HepG2 (cell line): ENCODE results near the gene POLR1H. TPM values are rescaled to one million over a fixed set of nuclear protein-coding genes. Genes with fewer than 3 reads are reported as not detected.

Experiments used
- BORCS8-MEF2B ChIP-seq: sonication (generic); formaldehyde crosslinking; IDR thresholded peaks from 2 replicates; pipeline ENCODE4 v1.8.0; 2022; ENCODE audit warnings: mild to moderate bottlenecking, missing genetic modification reagents
- MAFK ChIP-seq, 2 experiments: IDR thresholded peaks in 1 of 2; conservative IDR thresholded peaks in 1 of 2; 2 replicates each; pipeline ENCODE4 v1.6.1; 2011; ENCODE audit warnings: improper control_type of control experiment in 2 of 2, low read length in 2 of 2
- MED8 ChIP-seq: sonication (generic); formaldehyde crosslinking; IDR thresholded peaks from 2 replicates; pipeline ENCODE4 v1.8.1; 2023; ENCODE audit warnings: mild to moderate bottlenecking, missing genetic modification reagents; ENCODE audit not compliant: insufficient replicate concordance
- ZFAT ChIP-seq: sonication (generic); formaldehyde crosslinking; conservative IDR thresholded peaks from 2 replicates; pipeline ENCODE4 v1.8.1; 2023; ENCODE audit warnings: missing genetic modification reagents, inconsistent platforms
- ZKSCAN1 ChIP-seq: fragments of 150-350 bp; IDR thresholded peaks from 2 replicates; pipeline ENCODE4 v1.6.1; 2014; ENCODE audit warnings: low read length
- ZNF10 ChIP-seq: sonication (generic); formaldehyde crosslinking; IDR thresholded peaks from 2 replicates; pipeline ENCODE4 v1.4.0; 2020; ENCODE audit warnings: mild to moderate bottlenecking, low read depth, missing genetic modification reagents, borderline replicate concordance
- ZNF326 ChIP-seq: sonication (generic); formaldehyde crosslinking; IDR thresholded peaks from 2 replicates; pipeline ENCODE4 v1.4.0; 2020; ENCODE audit warnings: missing genetic modification reagents, borderline replicate concordance
- ZNF496 ChIP-seq: sonication (generic); formaldehyde crosslinking; IDR thresholded peaks from 2 replicates; pipeline ENCODE4 v1.8.1; 2023; ENCODE audit warnings: mild to moderate bottlenecking, moderate library complexity, missing genetic modification reagents; ENCODE audit not compliant: insufficient replicate concordance
- polyA plus RNA-seq, 8 experiments: library from polyadenylated mRNA; depleted of rRNA in 3 of 8; stranded (reverse) in 7 of 8; unstranded in 1 of 8; fragments of >200 nt; fragmentation: Illumina TruSeq in 4 of 8; extraction: Trizol in 4 of 8; gene quantifications; 2 replicates each; pipeline versions ENCODE4 v1.2.1 to v1.2.3, GENCODE V29; 2011 to 2016; ENCODE audit warnings: low read depth in 4 of 8, missing spikeins in 1 of 8, mixed read lengths in 1 of 8; ENCODE audit not compliant: insufficient read depth in 1 of 8
- total RNA-seq, 5 experiments: library from RNA; depleted of rRNA; stranded (reverse); fragments of >200 nt; fragmentation: Illumina TruSeq; extraction: Trizol; gene quantifications; 2 replicates each; pipeline ENCODE4 v1.2.3, GENCODE V29; 2016; ENCODE audit warnings: low read depth in 1 of 5
- TF ChIP-seq, protein P1 (sequence below): sonication (generic); formaldehyde crosslinking; IDR thresholded peaks from 2 replicates; pipeline ENCODE4 v1.4.0; 2020; ENCODE audit warnings: missing genetic modification reagents, borderline replicate concordance
- TF ChIP-seq, protein P2 (sequence below): sonication (generic); formaldehyde crosslinking; IDR thresholded peaks from 2 replicates; pipeline ENCODE4 v1.4.0; 2020; ENCODE audit warnings: mild to moderate bottlenecking, missing genetic modification reagents, borderline replicate concordance
- TF ChIP-seq, protein P3 (sequence below): sonication (generic); formaldehyde crosslinking; IDR thresholded peaks from 2 replicates; pipeline ENCODE4 v1.4.0; 2020; ENCODE audit warnings: mild to moderate bottlenecking, low read depth, missing genetic modification reagents
- TF ChIP-seq, protein P4 (sequence below): IDR thresholded peaks from 2 replicates; pipeline ENCODE4 v1.6.1; 2016; ENCODE audit warnings: missing biosample characterization, missing genetic modification reagents, low read depth
- TF ChIP-seq, protein P5 (sequence below): sonication (generic); formaldehyde crosslinking; IDR thresholded peaks from 2 replicates; pipeline ENCODE4 v1.4.0; 2020; ENCODE audit warnings: mild to moderate bottlenecking, missing genetic modification reagents

Gene POLR1H
- total and polyA plus RNA-seq, 2 of the 13 experiments (the other 11 are each of a cell fraction or from before 2014, with no cell fraction given), result 61.4 to 79.8 TPM

DNA sequence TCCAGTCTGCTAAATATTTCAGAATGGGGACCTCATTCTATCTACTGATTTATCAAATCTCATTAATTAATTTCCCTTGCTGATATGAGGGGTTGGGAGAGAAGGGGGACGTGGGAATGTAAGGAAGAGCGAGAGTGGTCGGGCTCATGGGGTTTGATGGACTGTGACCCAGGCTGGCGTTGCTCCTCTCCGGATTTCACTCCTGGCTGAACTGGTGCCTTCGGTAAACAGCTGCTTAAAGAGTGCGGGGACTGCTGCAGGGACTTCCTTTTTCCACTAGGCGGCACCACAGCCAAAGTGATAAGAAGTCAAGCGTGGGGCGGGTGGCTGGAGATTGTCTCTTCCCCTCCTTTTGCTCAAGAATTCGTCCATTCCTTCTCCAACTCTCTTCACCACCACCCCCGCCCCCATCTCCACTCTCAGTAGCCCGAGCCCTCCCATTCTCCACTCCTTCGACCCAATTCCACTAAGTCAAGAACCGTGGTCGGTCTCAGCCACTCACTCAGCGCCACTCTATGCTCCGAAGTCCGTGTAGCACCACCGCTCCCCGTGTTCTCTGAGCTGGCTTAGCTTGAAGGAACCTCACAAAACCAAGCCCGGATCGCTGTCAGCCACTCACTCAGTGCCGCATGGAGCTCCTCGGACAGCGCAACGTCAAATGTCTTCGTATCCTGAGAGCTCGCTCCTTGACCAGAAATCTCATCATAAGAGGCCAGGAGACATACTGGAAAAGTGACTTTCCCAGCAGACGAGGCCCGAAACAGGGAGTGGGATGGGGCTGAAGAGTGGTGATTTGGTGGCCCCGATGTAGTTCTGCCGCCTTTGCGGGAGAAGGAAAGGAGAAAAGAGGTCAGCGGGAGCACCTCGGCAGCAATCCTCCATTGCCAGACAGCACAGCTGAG, 42.2 kb downstream of the POLR1H start (continued):
- TF ChIP-seq, protein P1, sequence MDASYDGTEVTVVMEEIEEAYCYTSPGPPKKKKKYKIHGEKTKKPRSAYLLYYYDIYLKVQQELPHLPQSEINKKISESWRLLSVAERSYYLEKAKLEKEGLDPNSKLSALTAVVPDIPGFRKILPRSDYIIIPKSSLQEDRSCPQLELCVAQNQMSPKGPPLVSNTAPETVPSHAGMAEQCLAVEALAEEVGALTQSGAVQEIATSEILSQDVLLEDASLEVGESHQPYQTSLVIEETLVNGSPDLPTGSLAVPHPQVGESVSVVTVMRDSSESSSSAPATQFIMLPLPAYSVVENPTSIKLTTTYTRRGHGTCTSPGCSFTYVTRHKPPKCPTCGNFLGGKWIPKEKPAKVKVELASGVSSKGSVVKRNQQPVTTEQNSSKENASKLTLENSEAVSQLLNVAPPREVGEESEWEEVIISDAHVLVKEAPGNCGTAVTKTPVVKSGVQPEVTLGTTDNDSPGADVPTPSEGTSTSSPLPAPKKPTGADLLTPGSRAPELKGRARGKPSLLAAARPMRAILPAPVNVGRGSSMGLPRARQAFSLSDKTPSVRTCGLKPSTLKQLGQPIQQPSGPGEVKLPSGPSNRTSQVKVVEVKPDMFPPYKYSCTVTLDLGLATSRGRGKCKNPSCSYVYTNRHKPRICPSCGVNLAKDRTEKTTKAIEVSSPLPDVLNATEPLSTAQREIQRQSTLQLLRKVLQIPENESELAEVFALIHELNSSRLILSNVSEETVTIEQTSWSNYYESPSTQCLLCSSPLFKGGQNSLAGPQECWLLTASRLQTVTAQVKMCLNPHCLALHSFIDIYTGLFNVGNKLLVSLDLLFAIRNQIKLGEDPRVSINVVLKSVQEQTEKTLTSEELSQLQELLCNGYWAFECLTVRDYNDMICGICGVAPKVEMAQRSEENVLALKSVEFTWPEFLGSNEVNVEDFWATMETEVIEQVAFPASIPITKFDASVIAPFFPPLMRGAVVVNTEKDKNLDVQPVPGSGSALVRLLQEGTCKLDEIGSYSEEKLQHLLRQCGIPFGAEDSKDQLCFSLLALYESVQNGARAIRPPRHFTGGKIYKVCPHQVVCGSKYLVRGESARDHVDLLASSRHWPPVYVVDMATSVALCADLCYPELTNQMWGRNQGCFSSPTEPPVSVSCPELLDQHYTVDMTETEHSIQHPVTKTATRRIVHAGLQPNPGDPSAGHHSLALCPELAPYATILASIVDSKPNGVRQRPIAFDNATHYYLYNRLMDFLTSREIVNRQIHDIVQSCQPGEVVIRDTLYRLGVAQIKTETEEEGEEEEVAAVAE (CRISPR knock-in tag), result peak; percentile 85; the same call in 1 of the 2 replicates
- TF ChIP-seq ZNF10 (CRISPR knock-in tag) (no peak), ZNF326 (CRISPR knock-in tag) (no peak), ZFAT (CRISPR knock-in tag) (no peak), MAFK (conservative IDR thresholded peaks at IDR 0.05 in 1 of 2, IDR thresholded peaks at IDR 0.05 in 1 of 2; ENCODE audit: low read length in 2 of 2) (no peak), ZNF496 (CRISPR knock-in tag) (no peak), BORCS8-MEF2B (CRISPR knock-in tag) (peak; percentile 25; the same call in 1 of the 2 replicates), ZKSCAN1 (no peak), MED8 (CRISPR knock-in tag) (no peak)
- TF ChIP-seq, protein P2, sequence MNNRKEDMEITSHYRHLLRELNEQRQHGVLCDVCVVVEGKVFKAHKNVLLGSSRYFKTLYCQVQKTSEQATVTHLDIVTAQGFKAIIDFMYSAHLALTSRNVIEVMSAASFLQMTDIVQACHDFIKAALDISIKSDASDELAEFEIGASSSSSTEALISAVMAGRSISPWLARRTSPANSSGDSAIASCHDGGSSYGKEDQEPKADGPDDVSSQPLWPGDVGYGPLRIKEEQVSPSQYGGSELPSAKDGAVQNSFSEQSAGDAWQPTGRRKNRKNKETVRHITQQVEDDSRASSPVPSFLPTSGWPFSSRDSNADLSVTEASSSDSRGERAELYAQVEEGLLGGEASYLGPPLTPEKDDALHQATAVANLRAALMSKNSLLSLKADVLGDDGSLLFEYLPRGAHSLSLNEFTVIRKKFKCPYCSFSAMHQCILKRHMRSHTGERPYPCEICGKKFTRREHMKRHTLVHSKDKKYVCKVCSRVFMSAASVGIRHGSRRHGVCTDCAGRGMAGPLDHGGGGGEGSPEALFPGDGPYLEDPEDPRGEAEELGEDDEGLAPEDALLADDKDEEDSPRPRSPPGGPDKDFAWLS (CRISPR knock-in tag), result no peak
- TF ChIP-seq, protein P3, sequence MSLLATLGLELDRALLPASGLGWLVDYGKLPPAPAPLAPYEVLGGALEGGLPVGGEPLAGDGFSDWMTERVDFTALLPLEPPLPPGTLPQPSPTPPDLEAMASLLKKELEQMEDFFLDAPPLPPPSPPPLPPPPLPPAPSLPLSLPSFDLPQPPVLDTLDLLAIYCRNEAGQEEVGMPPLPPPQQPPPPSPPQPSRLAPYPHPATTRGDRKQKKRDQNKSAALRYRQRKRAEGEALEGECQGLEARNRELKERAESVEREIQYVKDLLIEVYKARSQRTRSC (CRISPR knock-in tag), result no peak
- TF ChIP-seq, protein P4, sequence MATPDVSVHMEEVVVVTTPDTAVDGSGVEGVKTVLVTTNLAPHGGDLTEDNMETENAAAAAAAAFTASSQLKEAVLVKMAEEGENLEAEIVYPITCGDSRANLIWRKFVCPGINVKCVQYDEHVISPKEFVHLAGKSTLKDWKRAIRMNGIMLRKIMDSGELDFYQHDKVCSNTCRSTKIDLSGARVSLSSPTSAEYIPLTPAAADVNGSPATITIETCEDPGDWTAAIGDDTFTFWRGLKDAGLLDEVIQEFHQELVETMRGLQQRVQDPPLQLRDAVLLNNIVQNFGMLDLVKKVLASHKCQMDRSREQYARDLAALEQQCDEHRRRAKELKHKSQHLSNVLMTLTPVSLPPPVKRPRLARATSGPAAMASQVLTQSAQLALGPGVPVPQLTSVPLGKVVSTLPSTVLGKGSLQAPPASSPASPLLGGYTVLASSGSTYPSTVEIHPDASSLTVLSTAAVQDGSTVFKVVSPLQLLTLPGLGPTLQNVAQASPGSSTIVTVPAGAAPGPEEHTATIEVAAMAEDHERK (CRISPR knock-in tag), result no peak
- TF ChIP-seq, protein P5, sequence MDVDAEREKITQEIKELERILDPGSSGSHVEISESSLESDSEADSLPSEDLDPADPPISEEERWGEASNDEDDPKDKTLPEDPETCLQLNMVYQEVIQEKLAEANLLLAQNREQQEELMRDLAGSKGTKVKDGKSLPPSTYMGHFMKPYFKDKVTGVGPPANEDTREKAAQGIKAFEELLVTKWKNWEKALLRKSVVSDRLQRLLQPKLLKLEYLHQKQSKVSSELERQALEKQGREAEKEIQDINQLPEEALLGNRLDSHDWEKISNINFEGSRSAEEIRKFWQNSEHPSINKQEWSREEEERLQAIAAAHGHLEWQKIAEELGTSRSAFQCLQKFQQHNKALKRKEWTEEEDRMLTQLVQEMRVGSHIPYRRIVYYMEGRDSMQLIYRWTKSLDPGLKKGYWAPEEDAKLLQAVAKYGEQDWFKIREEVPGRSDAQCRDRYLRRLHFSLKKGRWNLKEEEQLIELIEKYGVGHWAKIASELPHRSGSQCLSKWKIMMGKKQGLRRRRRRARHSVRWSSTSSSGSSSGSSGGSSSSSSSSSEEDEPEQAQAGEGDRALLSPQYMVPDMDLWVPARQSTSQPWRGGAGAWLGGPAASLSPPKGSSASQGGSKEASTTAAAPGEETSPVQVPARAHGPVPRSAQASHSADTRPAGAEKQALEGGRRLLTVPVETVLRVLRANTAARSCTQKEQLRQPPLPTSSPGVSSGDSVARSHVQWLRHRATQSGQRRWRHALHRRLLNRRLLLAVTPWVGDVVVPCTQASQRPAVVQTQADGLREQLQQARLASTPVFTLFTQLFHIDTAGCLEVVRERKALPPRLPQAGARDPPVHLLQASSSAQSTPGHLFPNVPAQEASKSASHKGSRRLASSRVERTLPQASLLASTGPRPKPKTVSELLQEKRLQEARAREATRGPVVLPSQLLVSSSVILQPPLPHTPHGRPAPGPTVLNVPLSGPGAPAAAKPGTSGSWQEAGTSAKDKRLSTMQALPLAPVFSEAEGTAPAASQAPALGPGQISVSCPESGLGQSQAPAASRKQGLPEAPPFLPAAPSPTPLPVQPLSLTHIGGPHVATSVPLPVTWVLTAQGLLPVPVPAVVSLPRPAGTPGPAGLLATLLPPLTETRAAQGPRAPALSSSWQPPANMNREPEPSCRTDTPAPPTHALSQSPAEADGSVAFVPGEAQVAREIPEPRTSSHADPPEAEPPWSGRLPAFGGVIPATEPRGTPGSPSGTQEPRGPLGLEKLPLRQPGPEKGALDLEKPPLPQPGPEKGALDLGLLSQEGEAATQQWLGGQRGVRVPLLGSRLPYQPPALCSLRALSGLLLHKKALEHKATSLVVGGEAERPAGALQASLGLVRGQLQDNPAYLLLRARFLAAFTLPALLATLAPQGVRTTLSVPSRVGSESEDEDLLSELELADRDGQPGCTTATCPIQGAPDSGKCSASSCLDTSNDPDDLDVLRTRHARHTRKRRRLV (CRISPR knock-in tag), result no peak
